A673 (cell line): ENCODE data around the gene PVALB.
A peak's percentile ranks its signal among the peaks of the same experiment; 100 is the strongest.

Experiments
- EZH2 ChIP-seq: fragments of 200-600 bp; sonication (generic); IDR thresholded peaks from 2 replicates; pipeline ENCODE4 v1.6.1; 2017; ENCODE audit warnings: borderline replicate concordance, low read depth, mild to moderate bottlenecking, mixed read lengths, antibody characterized with exemption, low read length; ENCODE audit not compliant: poor library complexity, severe bottlenecking
- TF ChIP-seq, protein P1 (sequence below): fragments of 300-800, 200-600 bp; sonication (generic); conservative IDR thresholded peaks from 2 replicates; pipeline ENCODE4 v1.5.1; 2017; ENCODE audit warnings: low read depth, mild to moderate bottlenecking, antibody characterized with exemption, low read length, moderate library complexity, mixed read lengths

DNA sequence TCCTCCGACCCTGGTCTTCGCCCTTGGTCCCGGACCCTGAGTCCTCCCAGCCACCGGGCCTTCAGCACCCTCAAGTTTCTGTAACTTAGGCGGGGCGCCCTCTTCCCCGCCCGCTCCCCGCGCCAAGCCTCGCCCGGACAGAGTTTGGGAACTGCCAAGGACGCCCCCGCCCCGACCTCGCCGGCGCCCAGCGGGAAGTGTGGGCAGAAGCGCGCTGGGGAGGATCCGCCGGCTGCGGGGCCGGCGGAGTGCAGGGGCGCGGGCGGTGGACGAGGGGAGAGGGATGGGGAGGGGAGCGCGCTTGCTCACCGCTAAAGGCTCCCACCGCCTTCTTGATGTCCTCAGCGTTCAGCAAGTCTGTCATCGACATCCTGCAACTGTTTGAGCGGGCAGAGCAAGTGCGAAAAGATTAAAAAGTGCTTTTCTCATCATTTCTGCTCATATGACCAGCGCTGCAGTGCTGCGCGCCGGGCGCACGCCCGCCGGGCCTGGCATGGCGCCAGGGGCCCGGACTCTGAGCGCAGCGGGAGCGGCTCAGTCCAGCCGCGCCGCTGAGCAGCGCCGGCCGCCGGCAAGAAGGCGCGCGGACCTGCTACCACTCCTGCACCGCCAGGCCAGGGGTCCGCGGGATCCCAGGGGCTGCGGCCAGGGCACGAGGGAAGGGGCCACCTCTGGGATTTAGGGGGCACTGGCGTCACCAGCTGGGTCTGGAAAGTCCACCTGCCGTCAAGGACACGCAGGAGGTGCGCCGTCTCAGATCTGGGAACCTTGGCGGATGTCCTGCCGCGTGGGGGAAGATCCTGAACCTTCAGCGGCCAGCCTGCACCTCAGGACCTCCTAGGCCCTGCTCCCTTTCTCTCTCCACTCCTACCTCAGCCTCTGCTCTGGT lies at the start of gene PVALB:
- TF ChIP-seq, protein P1, sequence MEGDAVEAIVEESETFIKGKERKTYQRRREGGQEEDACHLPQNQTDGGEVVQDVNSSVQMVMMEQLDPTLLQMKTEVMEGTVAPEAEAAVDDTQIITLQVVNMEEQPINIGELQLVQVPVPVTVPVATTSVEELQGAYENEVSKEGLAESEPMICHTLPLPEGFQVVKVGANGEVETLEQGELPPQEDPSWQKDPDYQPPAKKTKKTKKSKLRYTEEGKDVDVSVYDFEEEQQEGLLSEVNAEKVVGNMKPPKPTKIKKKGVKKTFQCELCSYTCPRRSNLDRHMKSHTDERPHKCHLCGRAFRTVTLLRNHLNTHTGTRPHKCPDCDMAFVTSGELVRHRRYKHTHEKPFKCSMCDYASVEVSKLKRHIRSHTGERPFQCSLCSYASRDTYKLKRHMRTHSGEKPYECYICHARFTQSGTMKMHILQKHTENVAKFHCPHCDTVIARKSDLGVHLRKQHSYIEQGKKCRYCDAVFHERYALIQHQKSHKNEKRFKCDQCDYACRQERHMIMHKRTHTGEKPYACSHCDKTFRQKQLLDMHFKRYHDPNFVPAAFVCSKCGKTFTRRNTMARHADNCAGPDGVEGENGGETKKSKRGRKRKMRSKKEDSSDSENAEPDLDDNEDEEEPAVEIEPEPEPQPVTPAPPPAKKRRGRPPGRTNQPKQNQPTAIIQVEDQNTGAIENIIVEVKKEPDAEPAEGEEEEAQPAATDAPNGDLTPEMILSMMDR, result no peak
- TF ChIP-seq EZH2, result peak; percentile 92
